Measurements from ENCODE around the gene APPL1.

APPL1 gene

GRCh38 chr3:57268416-57268815 is 40.9 kb downstream of the APPL1 start:
- no peak overlapping the region for H3K27ac ChIP-seq (replicated peaks; ENCODE audit: low read length)
- no CpG with 5 or more reads among the region's 1 CpG for WGBS, 2 donors (ENCODE audit: extremely low coverage in 2 of 2, insufficient read length in 2 of 2, insufficient replicate concordance in 1 of 2)

GRCh38 chr3:57274845-57275244 is 47.3 kb downstream of the APPL1 start:
- Histone ChIP-seq H3K4me1 (ENCODE audit: control insufficient read depth in 2 of 2, insufficient read depth in 1 of 2, low read depth in 1 of 2, low read length in 2 of 2) (no peaks in the 10 kb centered on the region), H2BK120ac (ENCODE audit: low read depth, low read length) (no peak overlapping the region), H2BK5ac (ENCODE audit: low read length) (no peak overlapping the region), H4K8ac (ENCODE audit: low read depth, low read length) (no peak overlapping the region), H3K36me3 (replicated peaks in 1 of 2; ENCODE audit: control insufficient read depth in 2 of 2, insufficient read depth in 2 of 2, low read length in 2 of 2) (peaks cover 0 to 20% of the 10 kb centered on the region in 2 donors), H3K23ac (ENCODE audit: low read depth, low read length, poor library complexity) (no peak overlapping the region), H3K4me3 (ENCODE audit: low read length in 2 of 2) (no peak overlapping the region), H3K4me2 (ENCODE audit: insufficient read depth, low read length, poor library complexity, severe bottlenecking) (no peak overlapping the region), H4K91ac (ENCODE audit: low read depth, low read length, poor library complexity) (no peak overlapping the region), H2AK5ac (ENCODE audit: low read depth, low read length) (no peak overlapping the region), H3K27me3 (ENCODE audit: control insufficient read depth in 3 of 3, insufficient read depth in 3 of 3, low read depth in 1 of 3, low read length in 3 of 3) (no peaks in the 10 kb centered on the region), H2BK12ac (ENCODE audit: low read length) (no peak overlapping the region), H3K4ac (ENCODE audit: low read length) (no peak overlapping the region), H3K79me1 (ENCODE audit: low read depth, low read length) (no peaks in the 10 kb centered on the region), H2AFZ (ENCODE audit: low read length) (no peak overlapping the region), H3K18ac (ENCODE audit: low read length) (no peak overlapping the region), H3K14ac (ENCODE audit: low read length) (no peak overlapping the region), H3K9me3 (replicated peaks in 1 of 2; ENCODE audit: control insufficient read depth in 2 of 2, insufficient read depth in 1 of 2, low read depth in 1 of 2, low read length in 2 of 2) (peaks cover 0 to 3% of the 10 kb centered on the region in 2 donors), H3K9ac (ENCODE audit: low read depth, low read length, poor library complexity) (no peak overlapping the region), H2BK15ac (ENCODE audit: low read length) (no peak overlapping the region), H3K27ac (replicated peaks; ENCODE audit: low read length) (no peak overlapping the region)
- DNase-seq (ENCODE audit: low spot score): no peak
- no CpG with 5 or more reads among the region's 6 CpGs for WGBS, 2 donors (ENCODE audit: extremely low coverage in 2 of 2, insufficient read length in 2 of 2, insufficient replicate concordance in 1 of 2)

More at GRCh38 chr3:57268416-57268815, 40.9 kb downstream of the APPL1 start:
- H4K91ac ChIP-seq (ENCODE audit: low read depth, low read length, poor library complexity): no peak overlapping the region
- H2AFZ ChIP-seq (ENCODE audit: low read length): no peak overlapping the region
- no peak overlapping the region for H2BK12ac ChIP-seq (ENCODE audit: low read length)
- no peak overlapping the region for H3K4me3 ChIP-seq (ENCODE audit: low read length in 2 of 2)
- H3K23ac ChIP-seq (ENCODE audit: low read depth, low read length, poor library complexity): no peak overlapping the region
- no peak overlapping the region for H3K4ac ChIP-seq (ENCODE audit: low read length)
- no peaks in the 10 kb centered on the region for H3K27me3 ChIP-seq (ENCODE audit: control insufficient read depth in 3 of 3, insufficient read depth in 3 of 3, low read depth in 1 of 3, low read length in 3 of 3)
- H3K4me1 ChIP-seq (ENCODE audit: control insufficient read depth in 2 of 2, insufficient read depth in 1 of 2, low read depth in 1 of 2, low read length in 2 of 2): no peaks in the 10 kb centered on the region
- H3K36me3 ChIP-seq (replicated peaks in 1 of 2; ENCODE audit: control insufficient read depth in 2 of 2, insufficient read depth in 2 of 2, low read length in 2 of 2): peaks cover 5 to 72% of the 10 kb centered on the region in 2 donors
- DNase-seq (ENCODE audit: low spot score): no peak
- no peak overlapping the region for H2AK5ac ChIP-seq (ENCODE audit: low read depth, low read length)
- H2BK5ac ChIP-seq (ENCODE audit: low read length): no peak overlapping the region
- H3K18ac ChIP-seq (ENCODE audit: low read length): no peak overlapping the region
- no peak overlapping the region for H2BK120ac ChIP-seq (ENCODE audit: low read depth, low read length)
- H3K14ac ChIP-seq (ENCODE audit: low read length): no peak overlapping the region
- H3K9me3 ChIP-seq (replicated peaks in 1 of 2; ENCODE audit: control insufficient read depth in 2 of 2, insufficient read depth in 1 of 2, low read depth in 1 of 2, low read length in 2 of 2): peaks cover 0 to 12% of the 10 kb centered on the region in 2 donors
- H3K4me2 ChIP-seq (ENCODE audit: insufficient read depth, low read length, poor library complexity, severe bottlenecking): no peak overlapping the region
- H3K79me1 ChIP-seq (ENCODE audit: low read depth, low read length): no peaks in the 10 kb centered on the region
- H2BK15ac ChIP-seq (ENCODE audit: low read length): no peak overlapping the region
- no peak overlapping the region for H3K9ac ChIP-seq (ENCODE audit: low read depth, low read length, poor library complexity)
- no peak overlapping the region for H4K8ac ChIP-seq (ENCODE audit: low read depth, low read length)

GRCh38 chr3:57275393-57275792 is 47.9 kb downstream of the APPL1 start:
- H3K14ac ChIP-seq (ENCODE audit: low read length): no peak overlapping the region
- H3K4me2 ChIP-seq (ENCODE audit: insufficient read depth, low read length, poor library complexity, severe bottlenecking): no peak overlapping the region
- H2BK15ac ChIP-seq (ENCODE audit: low read length): no peak overlapping the region
- whole genome bisulfite sequencing, 2 donors (ENCODE audit: extremely low coverage in 2 of 2, insufficient read length in 2 of 2, insufficient replicate concordance in 1 of 2): no CpG with 5 or more reads among the region's 2 CpGs
- no peaks in the 10 kb centered on the region for H3K27me3 ChIP-seq (ENCODE audit: control insufficient read depth in 3 of 3, insufficient read depth in 3 of 3, low read depth in 1 of 3, low read length in 3 of 3)
- no peak overlapping the region for H2BK12ac ChIP-seq (ENCODE audit: low read length)
- no peak overlapping the region for H2BK5ac ChIP-seq (ENCODE audit: low read length)
- H3K9ac ChIP-seq (ENCODE audit: low read depth, low read length, poor library complexity): no peak overlapping the region
- DNase-seq (ENCODE audit: low spot score): no peak
- H3K9me3 ChIP-seq (replicated peaks in 1 of 2; ENCODE audit: control insufficient read depth in 2 of 2, insufficient read depth in 1 of 2, low read depth in 1 of 2, low read length in 2 of 2): peaks cover 0 to 8% of the 10 kb centered on the region in 2 donors
- no peak overlapping the region for H3K23ac ChIP-seq (ENCODE audit: low read depth, low read length, poor library complexity)
- H3K4me3 ChIP-seq (ENCODE audit: low read length in 2 of 2): no peak overlapping the region
- no peak overlapping the region for H3K18ac ChIP-seq (ENCODE audit: low read length)
- H2AFZ ChIP-seq (ENCODE audit: low read length): no peak overlapping the region
- H3K4ac ChIP-seq (ENCODE audit: low read length): no peak overlapping the region
- H3K36me3 ChIP-seq (replicated peaks in 1 of 2; ENCODE audit: control insufficient read depth in 2 of 2, insufficient read depth in 2 of 2, low read length in 2 of 2): peaks cover 0 to 15% of the 10 kb centered on the region in 2 donors
- no peak overlapping the region for H2AK5ac ChIP-seq (ENCODE audit: low read depth, low read length)
- H2BK120ac ChIP-seq (ENCODE audit: low read depth, low read length): no peak overlapping the region
- H3K27ac ChIP-seq (replicated peaks; ENCODE audit: low read length): no peak overlapping the region
- H3K4me1 ChIP-seq (ENCODE audit: control insufficient read depth in 2 of 2, insufficient read depth in 1 of 2, low read depth in 1 of 2, low read length in 2 of 2): no peaks in the 10 kb centered on the region
- no peak overlapping the region for H4K91ac ChIP-seq (ENCODE audit: low read depth, low read length, poor library complexity)
- H3K79me1 ChIP-seq (ENCODE audit: low read depth, low read length): no peaks in the 10 kb centered on the region
- no peak overlapping the region for H4K8ac ChIP-seq (ENCODE audit: low read depth, low read length)

GRCh38 chr3:57278237-57278636 is 50.7 kb downstream of the APPL1 start:
- Histone ChIP-seq H2AK5ac (ENCODE audit: low read depth, low read length) (no peak overlapping the region), H2BK5ac (ENCODE audit: low read length) (no peak overlapping the region), H4K91ac (ENCODE audit: low read depth, low read length, poor library complexity) (no peak overlapping the region), H2BK15ac (ENCODE audit: low read length) (no peak overlapping the region), H2BK12ac (ENCODE audit: low read length) (no peak overlapping the region), H3K27me3 (ENCODE audit: control insufficient read depth in 3 of 3, insufficient read depth in 3 of 3, low read depth in 1 of 3, low read length in 3 of 3) (no peaks in the 10 kb centered on the region), H3K18ac (ENCODE audit: low read length) (no peak overlapping the region), H3K4me1 (ENCODE audit: control insufficient read depth in 2 of 2, insufficient read depth in 1 of 2, low read depth in 1 of 2, low read length in 2 of 2) (no peaks in the 10 kb centered on the region), H3K4me2 (ENCODE audit: insufficient read depth, low read length, poor library complexity, severe bottlenecking) (no peak overlapping the region), H3K27ac (replicated peaks; ENCODE audit: low read length) (no peak overlapping the region), H3K4ac (ENCODE audit: low read length) (no peak overlapping the region), H3K79me1 (ENCODE audit: low read depth, low read length) (no peaks in the 10 kb centered on the region), H3K14ac (ENCODE audit: low read length) (no peak overlapping the region), H3K9me3 (replicated peaks in 1 of 2; ENCODE audit: control insufficient read depth in 2 of 2, insufficient read depth in 1 of 2, low read depth in 1 of 2, low read length in 2 of 2) (peaks cover 0 to 8% of the 10 kb centered on the region in 2 donors), H3K9ac (ENCODE audit: low read depth, low read length, poor library complexity) (no peak overlapping the region), H3K4me3 (ENCODE audit: low read length in 2 of 2) (no peak overlapping the region), H3K36me3 (replicated peaks in 1 of 2; ENCODE audit: control insufficient read depth in 2 of 2, insufficient read depth in 2 of 2, low read length in 2 of 2) (no peaks in the 10 kb centered on the region), H4K8ac (ENCODE audit: low read depth, low read length) (no peak overlapping the region), H3K23ac (ENCODE audit: low read depth, low read length, poor library complexity) (no peak overlapping the region), H2AFZ (ENCODE audit: low read length) (no peak overlapping the region), H2BK120ac (ENCODE audit: low read depth, low read length) (no peak overlapping the region)
- DNase-seq (ENCODE audit: low spot score): no peak
- no CpG with 5 or more reads among the region's 1 CpG for WGBS, 2 donors (ENCODE audit: extremely low coverage in 2 of 2, insufficient read length in 2 of 2, insufficient replicate concordance in 1 of 2)
